H1 (cell line): ENCODE measurements around the gene PRDM1. TPM values are rescaled to one million over a fixed set of nuclear protein-coding genes. Genes with fewer than 3 reads are reported as not detected.

Experiments used
- CHD1 ChIP-seq: IDR thresholded peaks from 2 replicates; pipeline ENCODE4 v1.6.1; 2012; ENCODE audit warnings: low read depth, low read length, improper control_type of control experiment
- CREB1 ChIP-seq: IDR thresholded peaks from 2 replicates; pipeline ENCODE4 v1.6.1; 2012; ENCODE audit warnings: inconsistent platforms
- GABPA ChIP-seq: IDR thresholded peaks from 2 replicates; pipeline ENCODE4 v1.6.1; 2011; ENCODE audit warnings: mild to moderate bottlenecking, low read length, moderate library complexity, borderline replicate concordance; ENCODE audit not compliant: insufficient read depth
- HDAC2 ChIP-seq, 2 experiments: fragments of 300-600 bp in 1 of 2; sonication (generic) in 1 of 2; IDR thresholded peaks; 2 replicates each; pipeline ENCODE4 v1.6.1; 2011 to 2012; ENCODE audit warnings: low read depth in 2 of 2, low read length in 2 of 2, mild to moderate bottlenecking in 2 of 2, moderate library complexity in 2 of 2, borderline replicate concordance in 1 of 2, inconsistent platforms in 1 of 2
- RBBP5 ChIP-seq: IDR thresholded peaks from 2 replicates; pipeline ENCODE4 v1.7.1; 2012; ENCODE audit warnings: low read depth, mild to moderate bottlenecking, inconsistent platforms, low read length, moderate library complexity, borderline replicate concordance
- polyA plus RNA-seq, 7 experiments: library from polyadenylated mRNA; depleted of rRNA in 3 of 7; stranded (reverse) in 5 of 7; unstranded in 2 of 7; fragments of >200 nt in 5 of 7; fragments of 200-250 nt in 2 of 7; gene quantifications; 1 replicate in 5 of 7; 2 replicates in 1 of 7; 4 replicates in 1 of 7; pipeline versions ENCODE4 v1.2.1 to v1.2.3, GENCODE V29; 2011 to 2013; ENCODE audit warnings: missing spikeins in 2 of 7, mixed read lengths in 2 of 7
- total RNA-seq: library from RNA; stranded (reverse); fragmentation: NEBNext Ultra II Directional; extraction: Animal tissue kit (Norgen Biotek cat#: 25700); gene quantifications from 2 replicates; pipeline ENCODE4 v1.2.1, GENCODE V29; 2021
- TF ChIP-seq, protein P1 (sequence below): IDR thresholded peaks from 2 replicates; pipeline ENCODE4 v1.6.1; 2012; ENCODE audit warnings: low read length, inconsistent platforms

PRDM1 gene
- total and polyA plus RNA-seq, 2 of the 8 experiments (the other 6 are each of a cell fraction or from before 2014, with no cell fraction given): 0.21 to 0.74 TPM

DNA sequence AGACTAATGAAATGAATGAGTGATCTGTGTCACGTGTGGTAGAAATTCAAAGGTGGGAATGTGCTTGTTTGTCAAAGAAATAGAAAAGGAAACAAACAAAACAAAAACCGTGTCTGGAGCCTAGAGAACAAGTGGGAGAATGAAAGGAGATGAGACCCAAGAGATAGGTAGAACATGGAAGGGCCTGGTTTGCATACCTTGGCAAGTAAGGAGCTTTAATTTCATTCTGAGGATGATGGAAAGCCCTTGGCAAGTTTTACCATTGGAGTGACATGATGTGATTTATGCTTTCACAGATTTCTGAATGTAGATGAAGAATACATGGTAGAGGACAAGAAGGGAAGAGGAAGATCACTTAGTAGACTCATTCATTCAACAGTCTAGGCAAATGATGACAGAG is 26.8 kb upstream of the PRDM1 start (continued):
- no peak for TF ChIP-seq GABPA
- no peak for TF ChIP-seq RBBP5
- TF ChIP-seq, protein P1, sequence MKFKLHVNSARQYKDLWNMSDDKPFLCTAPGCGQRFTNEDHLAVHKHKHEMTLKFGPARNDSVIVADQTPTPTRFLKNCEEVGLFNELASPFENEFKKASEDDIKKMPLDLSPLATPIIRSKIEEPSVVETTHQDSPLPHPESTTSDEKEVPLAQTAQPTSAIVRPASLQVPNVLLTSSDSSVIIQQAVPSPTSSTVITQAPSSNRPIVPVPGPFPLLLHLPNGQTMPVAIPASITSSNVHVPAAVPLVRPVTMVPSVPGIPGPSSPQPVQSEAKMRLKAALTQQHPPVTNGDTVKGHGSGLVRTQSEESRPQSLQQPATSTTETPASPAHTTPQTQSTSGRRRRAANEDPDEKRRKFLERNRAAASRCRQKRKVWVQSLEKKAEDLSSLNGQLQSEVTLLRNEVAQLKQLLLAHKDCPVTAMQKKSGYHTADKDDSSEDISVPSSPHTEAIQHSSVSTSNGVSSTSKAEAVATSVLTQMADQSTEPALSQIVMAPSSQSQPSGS: no peak
- TF ChIP-seq CREB1: no peak
- no peak for TF ChIP-seq CHD1
- no peak for TF ChIP-seq HDAC2 (IDR thresholded peaks at IDR 0.05; ENCODE audit: borderline replicate concordance in 1 of 2, low read depth in 2 of 2, low read length in 2 of 2)
- TF ChIP-seq, all 59 proteins: peak for 0
